ENCODE results near the gene SEL1L3. TPM values are rescaled to one million over a fixed set of nuclear protein-coding genes. Genes with fewer than 3 reads are reported as not detected.

SEL1L3 gene
- total and polyA plus RNA-seq, 4 donors, result 3.3 to 13.1 (median 5.7) TPM

GRCh38 chr4:25776795-25777194 is 86.0 kb downstream of the SEL1L3 start (continued):
- TF ChIP-seq REST (IDR thresholded peaks at IDR 0.05), result no peak

GRCh38 chr4:25775166-25775565 is 87.6 kb downstream of the SEL1L3 start:
- 96% methylated on average over 2 of the region's 2 CpGs for WGBS
- no peaks in the 10 kb centered on the region for H3K27me3 ChIP-seq (ENCODE audit: control insufficient read depth in 4 of 4, insufficient read depth in 4 of 4, low read length in 3 of 4)
- H3K9me3 ChIP-seq (ENCODE audit: control insufficient read depth in 4 of 4, low read length in 3 of 4), result no peaks in the 10 kb centered on the region
- TF ChIP-seq FOXA1 (IDR thresholded peaks at IDR 0.05) (no peak), SP1 (IDR thresholded peaks at IDR 0.05) (no peak), CTCF (IDR thresholded peaks at IDR 0.05; ENCODE audit: low read depth, low read length, missing input control) (no peak), GABPA (IDR thresholded peaks at IDR 0.05 in 1 of 2, conservative IDR thresholded peaks at IDR 0.05 in 1 of 2) (no peak)
- no peak overlapping the region for H3K27ac ChIP-seq (ENCODE audit: low read depth in 1 of 2, low read length in 2 of 2)
- no peak overlapping the region for H3K9ac ChIP-seq (ENCODE audit: low read depth in 1 of 2, low read length in 2 of 2)
- no peaks in the 10 kb centered on the region for H3K4me1 ChIP-seq (ENCODE audit: control insufficient read depth in 4 of 4, insufficient read depth in 4 of 4, low read length in 3 of 4)
- H3K36me3 ChIP-seq (ENCODE audit: control insufficient read depth in 4 of 4, insufficient read depth in 3 of 4, low read depth in 1 of 4, low read length in 3 of 4), result peaks cover 0 to under 1% (median 0%) of the 10 kb centered on the region in 4 donors
- H3K4me3 ChIP-seq (ENCODE audit: low read depth in 1 of 3, low read length in 3 of 3), result no peak overlapping the region
- DNase-seq (ENCODE audit: low spot score), result no peak

- no peak overlapping the region for H3K9ac ChIP-seq (ENCODE audit: low read depth in 1 of 2, low read length in 2 of 2)
- 98% methylated on average over 4 of the region's 4 CpGs for WGBS
- no peaks in the 10 kb centered on the region for H3K36me3 ChIP-seq (ENCODE audit: control insufficient read depth in 4 of 4, insufficient read depth in 3 of 4, low read depth in 1 of 4, low read length in 3 of 4)
- H3K4me1 ChIP-seq (ENCODE audit: control insufficient read depth in 4 of 4, insufficient read depth in 4 of 4, low read length in 3 of 4), result no peaks in the 10 kb centered on the region
- no peak overlapping the region for H3K27ac ChIP-seq (ENCODE audit: low read depth in 1 of 2, low read length in 2 of 2)
- H3K27me3 ChIP-seq (ENCODE audit: control insufficient read depth in 4 of 4, insufficient read depth in 4 of 4, low read length in 3 of 4), result no peaks in the 10 kb centered on the region
- no peaks in the 10 kb centered on the region for H3K9me3 ChIP-seq (ENCODE audit: control insufficient read depth in 4 of 4, low read length in 3 of 4)
- H3K4me3 ChIP-seq (ENCODE audit: low read depth in 1 of 3, low read length in 3 of 3), result no peak overlapping the region
- no peak for DNase-seq (ENCODE audit: low spot score)
- TF ChIP-seq TAF1 (conservative IDR thresholded peaks at IDR 0.05) (no peak), SP1 (IDR thresholded peaks at IDR 0.05) (no peak), ZBTB33 (IDR thresholded peaks at IDR 0.05) (no peak), FOXA1 (IDR thresholded peaks at IDR 0.05) (no peak), JUND (IDR thresholded peaks at IDR 0.05) (no peak), HNF4G (IDR thresholded peaks at IDR 0.05) (no peak), YY1 (IDR thresholded peaks at IDR 0.05) (no peak), RAD21 (IDR thresholded peaks at IDR 0.05) (no peak), ATF3 (IDR thresholded peaks at IDR 0.05) (no peak), GABPA (IDR thresholded peaks at IDR 0.05 in 1 of 2, conservative IDR thresholded peaks at IDR 0.05 in 1 of 2) (no peak), EGR1 (IDR thresholded peaks at IDR 0.05; ENCODE audit: low read depth in 2 of 2) (no peak), CTCF (IDR thresholded peaks at IDR 0.05; ENCODE audit: low read depth, low read length, missing input control) (no peak), FOXA2 (IDR thresholded peaks at IDR 0.05) (no peak), RXRA (IDR thresholded peaks at IDR 0.05) (no peak), NR2F2 (IDR thresholded peaks at IDR 0.05) (no peak), REST (IDR thresholded peaks at IDR 0.05) (no peak)
Observed at GRCh38 chr4:25773358-25773757, 89.4 kb downstream of the SEL1L3 start.
